ENCODE measurements around the gene OTUD4.
A peak's percentile ranks its signal among the peaks of the same experiment; 100 is the strongest.

OTUD4 gene

DNA sequence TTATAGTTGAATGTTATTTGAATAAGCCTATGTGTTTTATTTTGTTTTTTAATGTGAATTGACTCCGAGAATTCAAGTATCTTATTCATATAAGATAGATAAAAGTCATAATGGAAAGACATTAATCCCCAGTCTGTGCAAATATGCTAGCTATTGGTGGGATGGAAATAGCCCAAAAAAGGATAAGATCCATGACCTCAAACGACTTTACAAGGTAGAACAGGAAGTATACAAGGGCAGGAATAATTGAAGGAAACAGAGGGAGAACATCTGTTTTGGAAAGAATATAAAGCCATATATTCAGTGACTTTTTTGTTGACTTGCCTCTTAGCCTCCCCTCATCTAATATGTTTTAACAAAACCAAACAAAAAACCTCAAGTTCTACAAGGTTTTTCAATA lies 73.3 kb downstream of the OTUD4 start:
- no peak overlapping the region for H3K4me3 ChIP-seq (ENCODE audit: low read depth, low read length)
- no peak for DNase-seq (ENCODE audit: low read depth)
- TF ChIP-seq CTCF (IDR thresholded peaks at IDR 0.05; ENCODE audit: low read depth, low read length, missing control alignments): no peak
- in situ Hi-C loops (cut with HindIII; ENCODE audit: low sequenced_read_pairs): no loop called here

- in situ Hi-C loops (cut with HindIII; ENCODE audit: low sequenced_read_pairs): no loop called here
- no peak for DNase-seq (ENCODE audit: low read depth)
- TF ChIP-seq CTCF (IDR thresholded peaks at IDR 0.05; ENCODE audit: low read depth, low read length, missing control alignments): no peak
- no peak overlapping the region for H3K4me3 ChIP-seq (ENCODE audit: low read depth, low read length)
Observed at GRCh38 chr4:145103496-145103895, 76.9 kb downstream of the OTUD4 start.

DNA sequence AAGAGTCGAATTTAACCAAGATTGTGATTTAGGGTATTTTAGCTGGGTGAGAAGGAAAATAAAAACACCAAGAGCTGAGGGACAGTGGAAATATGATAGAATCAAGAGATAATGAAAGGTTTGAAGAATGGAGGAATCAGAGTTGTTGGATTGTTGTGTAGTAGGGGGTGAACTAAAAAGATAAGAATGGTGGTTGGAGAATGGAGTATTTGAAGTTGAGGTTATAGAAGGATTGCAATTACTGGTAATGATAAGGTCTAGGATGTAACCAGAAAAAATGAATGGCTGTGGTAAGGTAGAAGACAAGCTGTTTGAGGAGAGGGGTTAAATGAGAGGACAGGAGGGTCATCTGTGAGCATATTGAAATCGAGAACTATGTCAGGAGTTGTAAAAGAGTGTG lies 77.8 kb downstream of the OTUD4 start:
- in situ Hi-C loops (cut with HindIII; ENCODE audit: low sequenced_read_pairs): no loop called here
- no peak overlapping the region for H3K4me3 ChIP-seq (ENCODE audit: low read depth, low read length)
- no peak for DNase-seq (ENCODE audit: low read depth)
- no peak for TF ChIP-seq CTCF (IDR thresholded peaks at IDR 0.05; ENCODE audit: low read depth, low read length, missing control alignments)

- no peak for DNase-seq (ENCODE audit: low read depth)
- in situ Hi-C loops (cut with HindIII; ENCODE audit: low sequenced_read_pairs): no loop called here
- no peak for TF ChIP-seq CTCF (IDR thresholded peaks at IDR 0.05; ENCODE audit: low read depth, low read length, missing control alignments)
- H3K4me3 ChIP-seq (ENCODE audit: low read depth, low read length): no peak overlapping the region
Observed at GRCh38 chr4:145101091-145101490, 79.3 kb downstream of the OTUD4 start.

DNA sequence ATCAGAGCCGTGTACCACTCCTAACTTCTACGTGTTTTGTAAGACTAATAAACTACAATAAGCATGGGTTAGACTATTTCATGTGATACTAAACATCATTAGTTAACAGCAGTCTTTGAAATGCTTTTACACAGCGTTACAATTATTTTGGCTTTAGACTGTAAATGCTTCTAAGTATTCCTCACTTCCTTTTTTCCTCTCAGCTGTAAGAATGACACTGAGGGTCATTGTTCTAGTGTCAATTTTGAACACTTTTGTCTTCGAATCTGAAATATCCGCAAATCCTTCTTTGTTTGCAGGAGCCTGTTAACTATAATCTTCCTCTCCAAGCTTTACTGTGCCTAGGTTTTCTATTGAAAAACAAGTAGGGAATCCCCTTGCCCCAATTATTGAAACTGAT lies 80.7 kb downstream of the OTUD4 start:
- no peak for TF ChIP-seq CTCF (IDR thresholded peaks at IDR 0.05; ENCODE audit: low read depth, low read length, missing control alignments)
- H3K4me3 ChIP-seq (ENCODE audit: low read depth, low read length): peak overlapping the region; percentile 83
- DNase-seq (ENCODE audit: low read depth): no peak
- in situ Hi-C loops (cut with HindIII; ENCODE audit: low sequenced_read_pairs): loop anchor here (25.0 kb wide), 1 partner anchor 912 kb away; no protein-coding TSS in a partner anchor

DNA sequence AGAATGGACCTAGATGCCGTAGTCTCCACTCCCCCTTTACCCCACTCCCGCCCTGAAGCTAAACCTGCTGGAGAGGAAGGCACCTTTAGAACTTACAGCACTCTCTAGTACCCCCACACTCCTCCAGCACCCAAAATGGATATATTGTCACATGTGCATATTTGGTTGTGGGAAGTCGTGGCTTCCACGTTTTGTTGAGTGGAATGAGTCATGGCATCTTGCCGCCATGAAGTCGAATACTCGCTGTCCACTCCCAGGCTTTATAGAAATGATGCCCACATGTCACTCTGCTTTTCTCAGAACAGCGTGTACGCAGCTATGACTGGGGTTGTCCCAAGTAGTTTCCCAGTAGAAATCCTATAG lies 81.7 kb downstream of the OTUD4 start:
- peak overlapping the region; percentile 83 for H3K4me3 ChIP-seq (ENCODE audit: low read depth, low read length)
- TF ChIP-seq CTCF (IDR thresholded peaks at IDR 0.05; ENCODE audit: low read depth, low read length, missing control alignments): no peak
- in situ Hi-C loops (cut with HindIII; ENCODE audit: low sequenced_read_pairs): loop anchor here (25.0 kb wide), 1 partner anchor 911 kb away; no protein-coding TSS in a partner anchor
- DNase-seq (ENCODE audit: low read depth): peak; percentile 16
